Right lobe of liver (tissue), 6 donors: ENCODE measurements around the gene POU2F3. TPM values are rescaled to one million over a fixed set of nuclear protein-coding genes. Genes with fewer than 3 reads are reported as not detected.

Experiments used
- ATAC-seq, 4 donors: fragments of 200-7000 bp; cut with Tn5 transposase; one replicate each; pipeline ENCODE4 v1.9.1; 2020; ENCODE audit warnings: mild to moderate bottlenecking in 4 of 4, moderate library complexity in 4 of 4
- DNase-seq, 3 donors: peaks; one replicate each; pipeline ENCODE4 v3.0.0-alpha.2; 2020
- H3K27ac ChIP-seq, 3 donors: fragments of 200-600 bp; one replicate each; pipeline ENCODE4 v1.8.0; 2022
- H3K27me3 ChIP-seq, 2 donors: fragments of 200-600 bp; one replicate each; pipeline ENCODE4 v1.8.0; 2022
- H3K36me3 ChIP-seq, 4 donors: fragments of 200-600 bp; sonication (generic) in 1 of 4; one replicate each; pipeline versions ENCODE4 v1.5.1 to v1.8.0; 2017 to 2022; ENCODE audit warnings: control low read depth in 1 of 4
- H3K4me1 ChIP-seq, 4 donors: fragments of 200-600 bp; sonication (generic) in 1 of 4; one replicate each; pipeline versions ENCODE4 v1.5.1 to v1.8.0; 2017 to 2022; ENCODE audit warnings: control low read depth in 1 of 4
- H3K4me3 ChIP-seq, 3 donors: fragments of 200-600 bp; one replicate each; pipeline ENCODE4 v1.8.0; 2022
- H3K9me3 ChIP-seq, 4 donors: fragments of 200-600 bp; sonication (generic) in 1 of 4; one replicate each; pipeline versions ENCODE4 v1.5.1 to v1.8.0; 2017 to 2022; ENCODE audit warnings: control low read depth in 1 of 4
- CTCF ChIP-seq, 4 donors: fragments of 200-600 bp in 3 of 4; fragments of 450-650 bp in 1 of 4; IDR thresholded peaks; one replicate each; pipeline versions ENCODE4 v1.5.1 to v1.8.0; 2016 to 2022; ENCODE audit warnings: antibody characterized with exemption in 4 of 4, mild to moderate bottlenecking in 2 of 4
- POLR2A ChIP-seq: fragments of 450-650 bp; IDR thresholded peaks from one replicate; pipeline ENCODE4 v1.6.1; 2017; ENCODE audit warnings: antibody characterized with exemption, mild to moderate bottlenecking
- WGBS: methylation state at CpG from one replicate; pipeline ENCODE4 v1.1.6; 2018; ENCODE audit warnings: low coverage, low lambda C conversion rate; ENCODE audit not compliant: insufficient coverage; ENCODE audit errors: missing lambda C conversion rate; 5-methylcytosine and 5-hydroxymethylcytosine counted together
- intact Hi-C, 2 donors: fragments of 100-400 bp; cut with DNase I; formaldehyde crosslinking; loops; one replicate each; pipeline versions ENCODE4 v1.11.2 to v1.14.1; 2022
- total RNA-seq, 6 experiments: library from RNA; depleted of rRNA in 2 of 6; stranded (reverse); fragments of >200 nt in 2 of 6; fragmentation: NEBNext Ultra II Directional in 3 of 6; extraction: Animal tissue kit (Norgen Biotek cat#: 25700) in 3 of 6; gene quantifications; one replicate each; pipeline versions ENCODE4 v1.1.0 to v1.2.4, GENCODE V29; 2016 to 2023
- donor health status: DM: no; HTN: yes; CAD: no.
- donor health status: DM: no; HTN: no; CAD: no.
- donor health status: DM: no; HTN: no; CAD: no.
- donor health status: DM: no; HTN: yes; CAD: no.
- donor health status: DM: no; HTN: yes; CAD: no.

The POU2F3 gene
- total RNA-seq, 6 experiments from 2014 or later: not detected

DNA sequence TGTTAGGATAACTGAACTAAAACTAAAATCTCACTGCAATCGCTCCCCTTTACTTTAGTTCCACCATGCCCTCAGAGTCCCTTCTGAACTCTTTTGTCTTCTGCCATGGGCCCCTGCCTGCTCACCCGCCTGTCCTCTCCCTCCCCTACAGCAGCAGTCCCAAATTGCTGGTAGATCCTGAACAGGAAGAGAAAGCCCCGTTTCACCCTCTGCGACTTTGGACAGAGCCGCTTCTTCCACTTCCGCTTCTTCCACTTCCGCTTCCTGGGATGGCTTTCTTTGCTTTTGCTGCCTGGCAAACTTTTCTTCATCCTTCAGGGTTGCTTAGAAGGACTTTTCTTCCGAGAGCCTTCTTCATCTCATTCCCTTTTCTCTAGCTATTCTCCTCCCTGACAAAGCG is 49.5 kb downstream of the POU2F3 start:
- Histone ChIP-seq H3K4me1 (peaks cover 0 to 13% (median 0%) of the 10 kb centered on the region in 4 donors), H3K36me3 (no peaks in the 10 kb centered on the region), H3K27me3 (no peaks in the 10 kb centered on the region), H3K4me3 (no peak overlapping the region), H3K9me3 (no peaks in the 10 kb centered on the region), H3K27ac (no peak overlapping the region)
- 58% methylated on average over 8 of the region's 9 CpGs for WGBS
- intact Hi-C loops: no loop called here
- no peak for ATAC-seq
- DNase-seq: no peak
- TF ChIP-seq CTCF (IDR thresholded peaks at IDR 0.05): no peak

GRCh38 chr11:120290956-120291355 is 51.0 kb downstream of the POU2F3 start:
- Histone ChIP-seq H3K9me3 (no peaks in the 10 kb centered on the region), H3K27me3 (no peaks in the 10 kb centered on the region), H3K4me1 (peaks cover 0 to 13% (median 0%) of the 10 kb centered on the region in 4 donors), H3K4me3 (no peak overlapping the region), H3K36me3 (no peaks in the 10 kb centered on the region), H3K27ac (no peak overlapping the region)
- DNase-seq: no peak
- no peak for TF ChIP-seq CTCF (IDR thresholded peaks at IDR 0.05)
- TF ChIP-seq POLR2A: no peak
- intact Hi-C loops: no loop called here
- peak; percentile 66 to 90 (median 77) for ATAC-seq
- whole genome bisulfite sequencing: 24% methylated on average over 3 of the region's 3 CpGs

DNA sequence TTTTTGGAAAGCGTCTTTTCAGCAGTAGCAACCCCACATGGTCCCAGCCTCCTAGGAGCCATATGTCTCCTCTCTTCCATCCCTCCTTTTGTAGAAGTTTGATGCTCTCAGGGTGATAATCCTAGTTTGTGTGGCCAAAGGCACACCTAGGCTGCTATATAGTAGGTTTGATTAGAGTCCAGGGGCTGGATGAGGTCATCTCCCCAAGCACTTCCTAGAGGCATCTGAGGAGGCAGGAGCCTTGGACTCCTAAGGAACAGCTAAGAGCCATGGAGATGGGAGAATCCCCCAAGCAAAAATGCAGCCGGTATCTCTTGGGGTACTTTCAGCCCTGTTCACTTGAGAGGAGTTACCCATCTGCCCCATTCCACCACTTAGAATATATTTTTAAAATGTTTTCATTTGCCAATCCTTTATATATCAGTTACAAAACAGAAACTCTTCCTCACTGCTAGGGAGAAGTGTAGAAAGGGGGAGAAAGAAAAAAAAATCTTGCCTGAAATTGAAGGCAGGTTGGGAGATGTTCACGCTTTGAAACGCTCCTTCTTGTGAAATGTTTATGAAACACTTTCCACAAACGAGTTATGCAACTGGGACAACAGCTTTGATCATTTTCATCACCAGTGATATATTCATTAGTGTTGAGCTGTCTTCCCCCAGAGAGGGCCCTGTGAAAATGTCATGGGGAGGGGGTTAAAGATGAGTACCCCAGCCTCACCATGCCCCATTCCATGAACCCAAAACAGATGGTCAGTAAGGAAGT is 53.3 kb downstream of the POU2F3 start:
- WGBS: 47% methylated on average over 5 of the region's 5 CpGs
- intact Hi-C loops: no loop called here
- ATAC-seq (peak in 2 of 4 donors; percentile 18 to 44), DNase-seq (no peak)
- H3K9me3 ChIP-seq: no peaks in the 10 kb centered on the region
- peaks cover 0 to 13% (median 0%) of the 10 kb centered on the region in 4 donors for H3K4me1 ChIP-seq
- H3K27ac ChIP-seq: no peak overlapping the region
- H3K36me3 ChIP-seq: no peaks in the 10 kb centered on the region
- H3K27me3 ChIP-seq: no peaks in the 10 kb centered on the region
- no peak overlapping the region for H3K4me3 ChIP-seq
- TF ChIP-seq POLR2A (no peak), CTCF (IDR thresholded peaks at IDR 0.05) (no peak)

DNA sequence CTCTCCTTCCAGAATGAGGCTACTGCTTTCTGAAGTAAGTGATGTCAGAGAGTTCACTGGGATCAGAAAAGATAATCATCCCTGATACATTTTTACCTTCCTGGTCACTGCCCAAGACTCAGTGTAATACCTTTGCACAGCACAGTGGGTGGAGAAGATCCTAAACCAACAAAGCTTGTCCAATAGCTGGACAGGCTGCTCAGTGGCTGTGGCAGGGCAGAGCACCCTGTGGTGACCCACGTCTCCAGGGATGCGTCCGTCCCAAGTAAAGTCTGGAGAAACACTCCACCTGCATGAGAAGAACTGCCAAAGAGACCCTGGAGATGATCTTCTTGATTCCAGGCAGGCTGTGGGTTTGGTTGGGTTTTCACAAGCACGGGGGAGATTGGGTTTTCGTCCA is 54.2 kb downstream of the POU2F3 start:
- intact Hi-C loops: no loop called here
- WGBS: 52% methylated on average over 4 of the region's 5 CpGs
- Histone ChIP-seq H3K4me3 (no peak overlapping the region), H3K36me3 (no peaks in the 10 kb centered on the region), H3K27ac (no peak overlapping the region), H3K4me1 (peaks cover 0 to 13% (median 0%) of the 10 kb centered on the region in 4 donors), H3K27me3 (no peaks in the 10 kb centered on the region), H3K9me3 (no peaks in the 10 kb centered on the region)
- TF ChIP-seq CTCF (IDR thresholded peaks at IDR 0.05) (no peak), POLR2A (no peak)
- ATAC-seq: peak in 1 of 4 donors; percentile 43
- DNase-seq: no peak
